K562 (cell line): ENCODE results near the gene POLR3G. TPM values are rescaled to one million over a fixed set of nuclear protein-coding genes. Genes with fewer than 3 reads are reported as not detected.

Experiments used
- CREB3L1 ChIP-seq: fragments of 450-650 bp; IDR thresholded peaks from 2 replicates; pipeline ENCODE4 v1.6.1; 2014; ENCODE audit warnings: low read depth, mild to moderate bottlenecking, moderate library complexity, borderline replicate concordance
- FOSL1 ChIP-seq: fragments of 200-800 bp; sonication (Bioruptor generic); conservative IDR thresholded peaks from 2 replicates; pipeline ENCODE4 v1.6.1; 2016; ENCODE audit warnings: missing genetic modification characterization, missing compliant biosample characterization
- FUS ChIP-seq: fragments of 200-400 bp; formaldehyde crosslinking; optimal IDR thresholded peaks from 2 replicates; pipeline ENCODE3; 2017; ENCODE audit warnings: low read depth, low read length
- HCFC1 ChIP-seq: IDR thresholded peaks from 2 replicates; pipeline ENCODE4 v1.6.1; 2012; ENCODE audit warnings: low read depth, low read length, improper control_type of control experiment
- KDM4B ChIP-seq, 2 experiments: fragments of 450-650 bp in 1 of 2; sonication (generic) in 1 of 2; IDR thresholded peaks; 2 replicates each; pipeline ENCODE4 v1.6.1; 2016 to 2017; ENCODE audit warnings: borderline replicate concordance in 2 of 2, antibody characterized with exemption in 1 of 2, low read depth in 1 of 2, mild to moderate bottlenecking in 1 of 2
- NFATC3 ChIP-seq: fragments of 450-650 bp; IDR thresholded peaks from 2 replicates; pipeline ENCODE4 v1.6.1; 2017; ENCODE audit warnings: mild to moderate bottlenecking
- PHB2 ChIP-seq: fragments of 450-650 bp; IDR thresholded peaks from 2 replicates; pipeline ENCODE4 v1.6.1; 2017; ENCODE audit warnings: low read depth
- RBBP5 ChIP-seq: fragments of 200-600 bp; sonication (generic); IDR thresholded peaks from 2 replicates; pipeline ENCODE4 v1.6.1; 2012; ENCODE audit warnings: borderline replicate concordance, mild to moderate bottlenecking, low read length, control low read depth, inconsistent platforms; ENCODE audit not compliant: insufficient read depth, poor library complexity, severe bottlenecking
- RFX5 ChIP-seq: IDR thresholded peaks from 2 replicates; pipeline ENCODE4 v1.6.1; 2011; ENCODE audit warnings: low read depth, mild to moderate bottlenecking, improper control_type of control experiment, low read length
- XRCC3 ChIP-seq: fragments of 450-650 bp; IDR thresholded peaks from 2 replicates; pipeline ENCODE4 v1.6.1; 2017; ENCODE audit warnings: mild to moderate bottlenecking, moderate library complexity
- YBX1 ChIP-seq: fragments of 450-650 bp; IDR thresholded peaks from 2 replicates; pipeline ENCODE4 v1.7.1; 2016; ENCODE audit warnings: mild to moderate bottlenecking
- ZBTB2 ChIP-seq: fragments of 450-650 bp; IDR thresholded peaks from 2 replicates; pipeline ENCODE4 v1.6.1; 2016; ENCODE audit warnings: antibody characterized with exemption
- ZFP1 ChIP-seq: fragments of 450-650 bp; formaldehyde crosslinking; IDR thresholded peaks from 2 replicates; pipeline ENCODE4 v1.4.0; 2020; ENCODE audit warnings: mild to moderate bottlenecking, mixed read lengths
- ZNF311 ChIP-seq: fragments of 250-450 bp; sonication (Bioruptor Pico); IDR thresholded peaks from 2 replicates; pipeline ENCODE4 v1.4.0; 2020; ENCODE audit warnings: mild to moderate bottlenecking, moderate library complexity
- ZNF444 ChIP-seq: fragments of 250-450 bp; sonication (Bioruptor Pico); IDR thresholded peaks from 2 replicates; pipeline ENCODE4 v1.4.0; 2020; ENCODE audit warnings: mild to moderate bottlenecking, moderate library complexity
- ZNF512 ChIP-seq: IDR thresholded peaks from 2 replicates; pipeline ENCODE4 v1.6.1; 2016; ENCODE audit warnings: missing genetic modification characterization, missing compliant biosample characterization
- ZNF584 ChIP-seq: fragments of 200-800 bp; sonication (Bioruptor generic); IDR thresholded peaks from 2 replicates; pipeline ENCODE4 v1.6.1; 2016; ENCODE audit warnings: low read depth, mild to moderate bottlenecking, missing genetic modification characterization, missing compliant biosample characterization
- ZNF707 ChIP-seq: fragments of 250-450 bp; sonication (Bioruptor Pico); conservative IDR thresholded peaks from 2 replicates; pipeline ENCODE4 v1.8.0; 2022; ENCODE audit warnings: inconsistent platforms, mild to moderate bottlenecking, moderate library complexity
- ZSCAN32 ChIP-seq: fragments of 450-650 bp; formaldehyde crosslinking; IDR thresholded peaks from 2 replicates; pipeline ENCODE4 v1.4.0; 2020; ENCODE audit warnings: mild to moderate bottlenecking, moderate library complexity
- polyA plus RNA-seq, 8 experiments: library from polyadenylated mRNA; depleted of rRNA in 4 of 8; stranded (reverse) in 5 of 8; unstranded in 3 of 8; fragments of >200 nt; fragmentation: Nextera tagmentation in 2 of 8; fragmentation: Illumina TruSeq in 1 of 8; extraction: Ambion mirVana in 2 of 8; extraction: Trizol in 1 of 8; gene quantifications; 2 replicates each; pipeline versions ENCODE4 v1.2.1 to v1.2.3, GENCODE V29; 2011 to 2014; ENCODE audit warnings: inconsistent platforms in 1 of 8, missing spikeins in 1 of 8
- total RNA-seq, 7 experiments: library from RNA; depleted of rRNA in 6 of 7; stranded (reverse); fragments of >200 nt in 6 of 7; fragmentation: Illumina TruSeq in 2 of 7; extraction: Trizol in 2 of 7; gene quantifications; 2 replicates each; pipeline versions ENCODE4 v1.2.1 to v1.2.3, GENCODE V29; 2011 to 2021; ENCODE audit warnings: low replicate concordance in 1 of 7
- TF ChIP-seq, protein P1 (sequence below), 2 experiments: IDR thresholded peaks in 1 of 2; conservative IDR thresholded peaks in 1 of 2; 2 replicates each; pipeline ENCODE4 v1.6.1; 2016; ENCODE audit warnings: low read depth in 2 of 2, mild to moderate bottlenecking in 1 of 2, missing compliant biosample characterization in 1 of 2, missing genetic modification characterization in 1 of 2, moderate library complexity in 1 of 2

The POLR3G gene
- total and polyA plus RNA-seq, 9 of the 15 experiments (the other 6 are each of a cell fraction or from before 2014, with no cell fraction given), result 39.0 to 111 (median 59.0) TPM

- TF ChIP-seq HCFC1 (no peak), ZNF707 (0 out of 2 replicates have a peak, but pooled peaks have one; percentile 2), ZNF311 (CRISPR knock-in tag) (0 out of 2 replicates have a peak, but pooled peaks have one; percentile 49), XRCC3 (no peak), ZNF512 (no peak), FOSL1 (tag) (no peak), CREB3L1 (peak; percentile 13; the same call in 1 of the 2 replicates), ZNF584 (no peak; the same call in 1 of the 2 replicates), YBX1 (no peak), ZFP1 (CRISPR knock-in tag) (no peak), RBBP5 (no peak), NFATC3 (no peak), ZBTB2 (no peak), KDM4B (IDR thresholded peaks at IDR 0.05; ENCODE audit: borderline replicate concordance in 2 of 2, low read depth in 1 of 2) (0 out of 4 replicates have a peak, but pooled peaks of 1 of the 2 experiments have one; percentile 58), ZNF444 (no peak), ZSCAN32 (CRISPR knock-in tag) (no peak), FUS (no peak), RFX5 (no peak), PHB2 (no peak)
- TF ChIP-seq, protein P1, sequence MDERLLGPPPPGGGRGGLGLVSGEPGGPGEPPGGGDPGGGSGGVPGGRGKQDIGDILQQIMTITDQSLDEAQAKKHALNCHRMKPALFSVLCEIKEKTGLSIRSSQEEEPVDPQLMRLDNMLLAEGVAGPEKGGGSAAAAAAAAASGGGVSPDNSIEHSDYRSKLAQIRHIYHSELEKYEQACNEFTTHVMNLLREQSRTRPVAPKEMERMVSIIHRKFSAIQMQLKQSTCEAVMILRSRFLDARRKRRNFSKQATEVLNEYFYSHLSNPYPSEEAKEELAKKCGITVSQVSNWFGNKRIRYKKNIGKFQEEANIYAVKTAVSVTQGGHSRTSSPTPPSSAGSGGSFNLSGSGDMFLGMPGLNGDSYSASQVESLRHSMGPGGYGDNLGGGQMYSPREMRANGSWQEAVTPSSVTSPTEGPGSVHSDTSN (CRISPR knock-in tag; IDR thresholded peaks at IDR 0.05; ENCODE audit: low read depth), result no peak
- TF ChIP-seq, protein P1 (tag; conservative IDR thresholded peaks at IDR 0.05; ENCODE audit: low read depth), result no peak
Measured at GRCh38 chr5:90473396-90474234, 1.0 kb upstream of the POLR3G start (continued).
